Measurements from ENCODE around the gene NANOS1.

NANOS1 gene

DNA sequence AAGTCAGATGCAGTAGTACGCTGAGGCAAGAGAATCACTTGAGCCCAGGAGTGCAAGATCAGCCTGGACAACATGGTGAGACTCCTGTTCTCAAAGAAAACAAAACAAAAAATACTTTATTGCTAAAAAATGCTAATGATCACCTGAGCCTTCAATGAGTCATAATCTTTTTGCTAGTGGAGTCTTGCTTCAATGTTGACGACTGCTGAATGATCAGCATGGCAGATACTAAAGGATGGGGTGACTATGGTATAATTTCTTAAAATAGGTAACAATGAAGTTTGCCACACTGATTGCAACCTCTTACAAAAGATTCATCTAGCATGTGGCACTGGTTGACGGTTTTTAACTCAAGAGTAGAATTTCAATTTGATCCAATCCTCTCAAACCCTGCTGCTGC lies 22.3 kb downstream of the NANOS1 start:
- no peak for TF ChIP-seq TAF1 (IDR thresholded peaks at IDR 0.05; ENCODE audit: low read depth, low read length)
- TF ChIP-seq POLR2AphosphoS5 (IDR thresholded peaks at IDR 0.05; ENCODE audit: low read depth, low read length), result 0 out of 2 replicates have a peak, but pooled peaks have one; percentile 16
- FAIRE-seq (no peak), DNase-seq (ENCODE audit: insufficient read length, low spot score) (no peak)

DNA sequence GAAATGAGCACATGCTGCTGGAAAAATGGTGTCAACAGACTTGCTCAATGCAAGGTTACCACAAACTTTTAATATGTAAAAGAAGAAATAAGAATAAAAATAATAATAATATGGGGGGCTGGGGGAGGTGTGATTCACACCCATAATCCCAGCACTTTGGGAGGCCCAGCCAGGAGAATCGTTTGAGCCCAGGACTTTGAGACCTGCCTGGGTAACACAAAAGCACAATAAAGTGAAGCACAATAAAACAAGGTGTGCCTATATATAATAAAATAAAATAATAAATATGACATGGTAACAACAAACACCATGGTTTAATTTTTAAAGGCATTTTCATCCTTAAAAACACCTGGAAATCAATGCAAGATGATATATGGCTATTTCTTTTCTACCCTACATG lies 26.0 kb downstream of the NANOS1 start:
- no peak for FAIRE-seq
- no peak for DNase-seq (ENCODE audit: insufficient read length, low spot score)
- no peak for TF ChIP-seq PAX5 (IDR thresholded peaks at IDR 0.05; ENCODE audit: insufficient read depth, low read length, severe bottlenecking)

DNA sequence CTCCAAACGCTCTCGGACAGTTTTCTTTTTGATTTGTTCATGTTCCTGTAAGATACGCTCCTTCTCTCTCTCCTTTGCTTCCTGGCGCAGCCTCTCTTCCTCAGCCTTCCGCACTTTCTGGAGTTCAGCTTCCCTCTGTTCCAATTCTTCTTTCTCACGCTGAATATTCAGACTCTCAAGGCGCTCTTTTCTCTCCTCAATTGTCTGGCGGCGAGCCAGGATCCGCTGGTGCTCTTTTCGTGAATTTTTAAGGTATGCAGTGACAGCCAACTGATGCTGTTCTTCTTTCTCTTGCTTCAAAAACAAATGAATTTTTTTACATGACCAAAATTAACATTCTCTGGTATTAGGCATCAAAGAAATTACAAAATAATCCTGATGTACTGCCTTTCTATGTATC lies 28.5 kb downstream of the NANOS1 start:
- FAIRE-seq, result no peak
- TF ChIP-seq TAF1 (IDR thresholded peaks at IDR 0.05; ENCODE audit: low read depth, low read length) (no peak), POLR2AphosphoS5 (IDR thresholded peaks at IDR 0.05; ENCODE audit: low read depth, low read length) (no peak), POLR2A (IDR thresholded peaks at IDR 0.05; ENCODE audit: low read depth, low read length) (no peak), SPI1 (IDR thresholded peaks at IDR 0.05; ENCODE audit: low read depth, low read length) (no peak)
- no peak for DNase-seq (ENCODE audit: insufficient read length, low spot score)

DNA sequence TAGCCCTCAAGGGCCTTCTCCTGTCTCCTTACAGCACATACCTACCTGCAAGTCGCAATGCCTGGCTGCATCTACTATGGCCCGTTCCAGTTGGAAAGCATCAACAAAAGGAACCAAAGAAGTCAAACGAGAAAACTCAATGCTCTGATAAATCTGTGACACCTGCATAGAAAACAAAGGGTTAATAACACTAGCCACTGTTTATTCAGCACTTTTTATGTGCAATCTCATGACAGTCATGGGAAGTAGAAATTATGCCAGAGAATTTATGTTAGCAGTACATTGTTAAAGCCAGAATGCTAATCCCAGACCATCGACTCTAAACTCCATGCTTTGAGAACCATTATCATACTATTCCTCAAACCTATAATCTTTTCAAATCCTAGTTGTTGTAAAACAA lies 30.0 kb downstream of the NANOS1 start:
- FAIRE-seq, result no peak
- TF ChIP-seq PAX5 (IDR thresholded peaks at IDR 0.05; ENCODE audit: insufficient read depth, low read length, severe bottlenecking) (no peak), TAF1 (IDR thresholded peaks at IDR 0.05; ENCODE audit: low read depth, low read length) (no peak), POLR2AphosphoS5 (IDR thresholded peaks at IDR 0.05; ENCODE audit: low read depth, low read length) (no peak), SPI1 (IDR thresholded peaks at IDR 0.05; ENCODE audit: low read depth, low read length) (no peak), POU2F2 (IDR thresholded peaks at IDR 0.05; ENCODE audit: low read depth, low read length) (no peak), POLR2A (IDR thresholded peaks at IDR 0.05; ENCODE audit: low read depth, low read length) (no peak)
- DNase-seq (ENCODE audit: insufficient read length, low spot score), result no peak

DNA sequence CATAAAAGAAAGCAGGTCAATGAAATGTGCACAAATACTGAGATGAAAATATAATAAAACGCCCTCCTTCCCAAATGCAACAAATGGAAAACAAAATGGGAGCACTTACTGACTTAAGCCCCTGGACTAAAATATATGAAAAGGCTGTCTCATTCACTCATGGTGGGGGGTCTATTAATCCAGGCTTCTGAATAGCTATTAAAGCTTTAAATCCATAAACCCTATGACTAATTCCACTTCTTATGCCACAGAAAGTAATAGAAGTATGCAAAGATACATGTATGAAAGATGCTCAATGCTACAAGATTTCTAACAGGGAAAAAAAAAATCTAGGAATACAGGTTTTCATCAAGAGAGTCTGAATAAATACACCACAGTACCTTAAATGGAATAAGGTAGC lies 30.6 kb downstream of the NANOS1 start:
- no peak for TF ChIP-seq POLR2AphosphoS5 (IDR thresholded peaks at IDR 0.05; ENCODE audit: low read depth, low read length)
- no peak for FAIRE-seq
- no peak for DNase-seq (ENCODE audit: insufficient read length, low spot score)

DNA sequence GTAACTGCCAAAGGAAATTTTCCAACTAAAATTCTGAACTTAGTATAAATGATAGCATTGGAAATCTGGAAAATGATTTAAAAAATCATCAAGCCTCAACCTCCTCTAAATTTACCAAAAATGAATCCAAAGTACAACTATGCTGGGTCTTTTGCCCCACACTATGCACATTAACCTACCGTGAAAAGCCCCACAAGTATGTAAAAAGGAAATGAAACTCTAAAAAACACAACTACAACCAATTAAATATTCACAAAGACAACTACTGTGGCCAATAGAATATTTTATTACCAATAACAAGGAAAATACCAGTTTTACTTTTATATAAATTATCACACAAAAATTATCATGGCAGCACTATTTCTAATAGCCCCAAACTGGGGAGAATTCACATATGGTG lies 31.8 kb downstream of the NANOS1 start:
- TF ChIP-seq POLR2A (IDR thresholded peaks at IDR 0.05; ENCODE audit: low read depth, low read length) (no peak), PAX5 (IDR thresholded peaks at IDR 0.05; ENCODE audit: insufficient read depth, low read length, severe bottlenecking) (no peak), SPI1 (IDR thresholded peaks at IDR 0.05; ENCODE audit: low read depth, low read length) (peak; percentile 79), POU2F2 (IDR thresholded peaks at IDR 0.05; ENCODE audit: low read depth, low read length) (no peak)
- FAIRE-seq (no peak), DNase-seq (ENCODE audit: insufficient read length, low spot score) (no peak)

DNA sequence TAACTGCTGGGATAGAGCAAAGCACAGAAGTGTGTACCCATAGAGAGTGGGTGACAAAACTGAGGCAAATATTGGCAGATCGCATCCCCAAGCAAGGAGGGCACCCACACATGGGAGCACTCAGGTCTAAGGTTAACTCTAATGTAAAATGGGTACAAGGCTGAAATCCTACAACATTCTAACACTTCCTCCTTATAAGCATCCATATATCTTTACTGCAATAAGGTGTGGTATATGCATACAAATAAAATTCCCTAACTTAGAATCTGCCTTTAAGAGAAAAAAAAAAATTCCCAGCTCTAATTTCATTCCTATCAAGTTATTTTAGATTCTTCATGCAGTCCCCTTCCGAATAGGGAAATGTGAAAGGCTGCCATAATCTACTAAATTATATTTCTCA lies 32.4 kb downstream of the NANOS1 start:
- FAIRE-seq (no peak), DNase-seq (ENCODE audit: insufficient read length, low spot score) (no peak)
- TF ChIP-seq SPI1 (IDR thresholded peaks at IDR 0.05; ENCODE audit: low read depth, low read length) (no peak), POLR2AphosphoS5 (IDR thresholded peaks at IDR 0.05; ENCODE audit: low read depth, low read length) (no peak), POLR2A (IDR thresholded peaks at IDR 0.05; ENCODE audit: low read depth, low read length) (no peak), PAX5 (IDR thresholded peaks at IDR 0.05; ENCODE audit: insufficient read depth, low read length, severe bottlenecking) (no peak), POU2F2 (IDR thresholded peaks at IDR 0.05; ENCODE audit: low read depth, low read length) (no peak), TAF1 (IDR thresholded peaks at IDR 0.05; ENCODE audit: low read depth, low read length) (no peak)

DNA sequence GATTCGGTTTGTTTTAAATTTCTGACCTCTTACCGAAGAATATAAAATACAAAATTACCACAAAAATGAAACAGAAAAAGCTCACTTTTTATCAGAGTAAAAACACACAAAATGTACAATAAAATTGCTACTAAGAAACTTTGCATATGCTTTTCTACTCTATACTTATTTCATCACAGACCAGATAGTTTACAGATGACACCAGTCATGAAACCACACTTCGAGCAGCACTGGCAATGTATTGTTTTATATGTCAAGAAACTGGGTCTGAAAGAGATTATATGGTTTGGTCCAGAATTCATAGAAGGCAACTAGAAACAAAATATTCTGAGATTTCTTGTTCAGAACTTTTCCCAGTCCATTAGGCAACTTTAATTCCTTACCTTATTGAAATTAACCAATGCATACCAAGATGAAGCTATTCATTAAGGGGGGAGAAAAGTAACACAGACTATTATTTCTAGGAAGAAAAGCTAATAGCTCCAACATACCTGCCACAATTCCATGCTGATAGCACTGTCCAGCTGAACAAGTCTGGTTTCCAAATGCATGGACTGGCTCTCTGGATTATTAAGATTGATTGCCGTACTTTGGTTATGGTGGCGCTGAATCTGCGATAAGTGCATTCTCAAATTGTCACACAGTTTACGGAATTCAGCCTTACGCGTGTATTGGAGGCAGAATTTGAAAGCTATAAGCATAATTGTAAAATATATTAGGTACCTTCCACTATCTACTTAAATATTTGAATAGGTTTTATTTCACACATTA lies 41.1 kb downstream of the NANOS1 start:
- FAIRE-seq (no peak), DNase-seq (ENCODE audit: insufficient read length, low spot score) (no peak)
- TF ChIP-seq PAX5 (IDR thresholded peaks at IDR 0.05; ENCODE audit: insufficient read depth, low read length, severe bottlenecking) (no peak), POLR2A (IDR thresholded peaks at IDR 0.05; ENCODE audit: low read depth, low read length) (no peak; the same call in 1 of the 2 replicates), TAF1 (IDR thresholded peaks at IDR 0.05; ENCODE audit: low read depth, low read length) (no peak), SPI1 (IDR thresholded peaks at IDR 0.05; ENCODE audit: low read depth, low read length) (no peak), POU2F2 (IDR thresholded peaks at IDR 0.05; ENCODE audit: low read depth, low read length) (no peak), POLR2AphosphoS5 (IDR thresholded peaks at IDR 0.05; ENCODE audit: low read depth, low read length) (no peak)

DNA sequence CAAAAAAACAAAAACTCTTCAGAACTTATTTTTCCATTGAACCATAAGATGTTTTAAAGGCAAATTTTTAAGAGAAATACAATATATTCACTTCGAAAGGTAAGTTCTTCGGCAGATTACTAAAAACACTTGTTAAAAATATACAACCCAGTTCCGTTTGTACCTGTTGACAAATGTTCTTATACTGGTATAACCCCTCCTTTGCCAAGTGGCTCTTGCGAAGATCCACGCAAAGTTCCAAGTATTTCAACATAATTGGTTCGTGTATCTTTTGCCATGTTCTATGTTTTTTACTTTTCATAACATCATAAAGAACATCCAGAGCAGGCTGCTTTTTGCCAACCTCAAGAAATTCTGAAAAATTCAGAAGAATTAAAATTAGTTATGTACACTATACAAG lies 44.1 kb downstream of the NANOS1 start:
- TF ChIP-seq POLR2A (IDR thresholded peaks at IDR 0.05; ENCODE audit: low read depth, low read length), result no peak
- TF ChIP-seq SPI1 (IDR thresholded peaks at IDR 0.05; ENCODE audit: low read depth, low read length), result no peak
- TF ChIP-seq POLR2AphosphoS5 (IDR thresholded peaks at IDR 0.05; ENCODE audit: low read depth, low read length), result no peak
- TF ChIP-seq TAF1 (IDR thresholded peaks at IDR 0.05; ENCODE audit: low read depth, low read length), result no peak
- TF ChIP-seq POU2F2 (IDR thresholded peaks at IDR 0.05; ENCODE audit: low read depth, low read length), result no peak
- TF ChIP-seq PAX5 (IDR thresholded peaks at IDR 0.05; ENCODE audit: insufficient read depth, low read length, severe bottlenecking), result no peak
- FAIRE-seq (no peak), DNase-seq (ENCODE audit: insufficient read length, low spot score) (no peak)

DNA sequence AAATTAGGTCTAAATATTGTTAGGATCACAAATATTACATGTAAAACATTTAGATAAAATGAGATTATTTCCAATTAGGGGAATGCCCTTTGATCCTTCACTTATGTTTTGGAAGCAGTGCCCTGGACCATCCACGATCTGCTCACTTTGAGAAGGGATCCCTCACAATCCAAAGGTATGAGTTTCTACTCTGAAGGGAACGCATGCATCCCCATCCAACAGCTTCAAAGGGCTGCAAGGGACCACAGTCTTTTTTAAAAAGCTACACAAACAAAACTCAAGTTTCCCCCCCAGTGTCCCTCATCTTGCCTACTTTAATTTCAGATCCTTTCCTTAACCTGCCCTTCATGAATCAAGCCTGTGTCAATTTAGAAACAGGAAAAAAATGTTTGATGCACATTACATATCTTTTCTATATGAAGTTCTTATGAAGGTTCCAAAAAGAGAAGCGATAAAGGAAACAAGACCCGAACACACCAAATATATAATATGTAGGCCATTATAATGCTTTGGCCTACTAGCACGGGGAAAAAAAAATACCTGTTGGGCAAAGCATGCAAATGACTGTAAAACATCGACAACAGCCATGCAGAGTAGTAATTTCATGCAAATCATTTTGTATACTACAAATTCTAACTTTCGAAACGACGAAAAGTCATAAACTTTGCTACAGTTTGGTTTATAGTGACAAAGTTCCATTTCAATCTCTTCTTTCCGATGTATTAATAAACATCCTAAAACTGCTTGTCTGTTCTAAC lies 49.1 kb downstream of the NANOS1 start:
- no peak for FAIRE-seq

More for the DNA sequence above, 49.1 kb downstream of the NANOS1 start:
- no peak for DNase-seq (ENCODE audit: insufficient read length, low spot score)
- no peak for TF ChIP-seq POLR2AphosphoS5 (IDR thresholded peaks at IDR 0.05; ENCODE audit: low read depth, low read length)
